Right atrium auricular region (tissue), 2 donors: ENCODE results near the gene SHC2. TPM values are rescaled to one million over a fixed set of nuclear protein-coding genes. Genes with fewer than 3 reads are reported as not detected.
"Not testable (repeated sequence)": the region's sequence is repeated elsewhere in the genome, so short reads cannot be mapped to it uniquely, and the experiment has no call there.

ENCODE experiments used
- DNase-seq: peaks from one replicate; pipeline ENCODE4 v3.0.0-alpha.2; 2019; ENCODE audit warnings: low spot score
- H3K27ac ChIP-seq, 2 donors: fragments of 200-600 bp; sonication (generic); 1 replicate in 1 of 2; 2 replicates in 1 of 2; pipeline ENCODE4 v1.5.1; 2016 to 2019
- H3K27me3 ChIP-seq, 2 donors: fragments of 200-600 bp; sonication (generic); one replicate each; pipeline versions ENCODE4 v1.5.1 to v1.6.0; 2017 to 2019
- H3K36me3 ChIP-seq: fragments of 200-600 bp; sonication (generic); one replicate; pipeline ENCODE4 v1.5.1; 2016
- H3K4me1 ChIP-seq, 2 donors: fragments of 200-600 bp; sonication (generic); one replicate each; pipeline versions ENCODE4 v1.5.1 to v1.6.0; 2017 to 2019
- H3K4me3 ChIP-seq, 2 donors: fragments of 200-600 bp; sonication (generic); 1 replicate in 1 of 2; 2 replicates in 1 of 2; pipeline ENCODE4 v1.5.1; 2017 to 2019; ENCODE audit warnings: mild to moderate bottlenecking in 1 of 2, moderate library complexity in 1 of 2
- H3K9me3 ChIP-seq, 2 donors: fragments of 200-600 bp; sonication (generic); one replicate each; pipeline ENCODE4 v1.5.1; 2019
- CTCF ChIP-seq, 2 donors: fragments of 200-600 bp; sonication (generic); IDR thresholded peaks; one replicate each; pipeline ENCODE4 v1.5.1; 2019; ENCODE audit warnings: antibody characterized with exemption in 2 of 2
- total RNA-seq, 2 donors: library from RNA; depleted of rRNA; stranded (reverse); fragments of >200 nt; gene quantifications; one replicate each; pipeline ENCODE4 v1.1.0, GENCODE V29; 2016

Gene SHC2
- total RNA-seq, 2 donors from 2014 or later = 9.6 to 26.8 TPM

- no peaks in the 10 kb centered on the region for H3K9me3 ChIP-seq
- no peak for DNase-seq
- no peaks in the 10 kb centered on the region for H3K4me1 ChIP-seq
- H3K4me3 ChIP-seq = no peak overlapping the region
- H3K27ac ChIP-seq = no peak overlapping the region
- no peaks in the 10 kb centered on the region for H3K27me3 ChIP-seq
- TF ChIP-seq CTCF (IDR thresholded peaks at IDR 0.05) = no peak
- H3K36me3 ChIP-seq = peaks cover 7% of the 10 kb centered on the region
Measured at GRCh38 chr19:435707-436412, 25.0 kb downstream of the SHC2 start.

- H3K4me3 ChIP-seq = no peak overlapping the region
- no peaks in the 10 kb centered on the region for H3K4me1 ChIP-seq
- DNase-seq = no peak
- H3K27ac ChIP-seq = no peak overlapping the region
- no peak for TF ChIP-seq CTCF (IDR thresholded peaks at IDR 0.05)
- H3K27me3 ChIP-seq = no peaks in the 10 kb centered on the region
- H3K9me3 ChIP-seq = no peaks in the 10 kb centered on the region
- peaks cover 9% of the 10 kb centered on the region for H3K36me3 ChIP-seq
Measured at GRCh38 chr19:435056-435706, 25.7 kb downstream of the SHC2 start.

DNA sequence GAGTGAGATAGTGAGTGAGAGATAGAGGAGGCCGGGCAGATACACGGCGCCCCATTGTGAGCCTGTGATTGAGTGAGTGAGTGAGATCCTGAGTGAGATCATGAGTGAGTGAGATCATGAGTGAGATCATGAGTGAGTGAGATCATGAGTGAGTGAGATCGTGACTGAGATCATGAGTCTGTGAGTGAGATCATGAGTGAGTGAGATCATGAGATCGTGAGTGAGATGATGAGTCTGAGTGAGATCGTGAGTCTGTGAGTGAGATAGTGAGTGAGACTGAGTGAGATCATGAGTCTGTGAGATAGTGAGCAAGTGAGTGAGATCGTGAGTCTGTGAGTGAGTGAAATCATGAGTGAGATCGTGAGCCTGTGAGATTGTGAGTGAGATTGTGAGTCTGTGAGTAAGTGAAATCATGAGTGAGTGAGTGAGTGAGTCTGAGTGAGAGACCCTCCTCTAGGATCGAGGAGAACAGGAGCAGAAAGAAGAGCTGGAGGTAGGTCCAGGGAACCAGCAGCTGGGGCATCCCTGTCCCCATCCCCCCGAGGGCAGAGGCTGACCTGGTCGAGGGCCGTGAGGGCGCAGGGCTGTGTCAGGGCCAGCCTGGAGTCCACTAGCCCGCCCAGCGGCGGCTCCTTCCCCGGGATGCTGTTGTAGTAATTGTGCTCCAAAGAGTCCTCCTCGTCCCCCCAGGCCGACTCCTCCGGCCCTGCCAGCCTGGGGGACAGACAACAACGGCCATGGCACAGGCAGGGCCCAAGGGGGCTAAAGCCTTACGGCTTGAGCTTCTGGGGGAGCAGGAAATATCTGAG is 26.5 kb downstream of the SHC2 start:
- H3K36me3 ChIP-seq = peaks cover 15% of the 10 kb centered on the region
- no peak for TF ChIP-seq CTCF (IDR thresholded peaks at IDR 0.05)
- no peak for DNase-seq
- no peak overlapping the region for H3K27ac ChIP-seq
- no peak overlapping the region for H3K4me3 ChIP-seq
- H3K4me1 ChIP-seq = no peaks in the 10 kb centered on the region
- H3K9me3 ChIP-seq = no peaks in the 10 kb centered on the region
- no peaks in the 10 kb centered on the region for H3K27me3 ChIP-seq

- TF ChIP-seq CTCF (IDR thresholded peaks at IDR 0.05) = no peak
- no peak for DNase-seq
Measured at GRCh38 chr19:430701-431100, 30.1 kb downstream of the SHC2 start.

GRCh38 chr19:428149-428548 is 32.7 kb downstream of the SHC2 start:
- Histone ChIP-seq H3K4me1 (no peaks in the 10 kb centered on the region), H3K9me3 (no peaks in the 10 kb centered on the region), H3K27ac (no peak overlapping the region), H3K4me3 (no peak overlapping the region), H3K36me3 (peaks cover 8% of the 10 kb centered on the region), H3K27me3 (no peaks in the 10 kb centered on the region)
- DNase-seq = no peak
- TF ChIP-seq CTCF (IDR thresholded peaks at IDR 0.05) = no peak

More at GRCh38 chr19:430701-431100, 30.1 kb downstream of the SHC2 start:
- H3K36me3 ChIP-seq = peaks cover 15% of the 10 kb centered on the region
- no peaks in the 10 kb centered on the region for H3K9me3 ChIP-seq
- no peaks in the 10 kb centered on the region for H3K27me3 ChIP-seq
- H3K4me3 ChIP-seq = no peak overlapping the region
- H3K4me1 ChIP-seq = no peaks in the 10 kb centered on the region
- no peak overlapping the region for H3K27ac ChIP-seq

DNA sequence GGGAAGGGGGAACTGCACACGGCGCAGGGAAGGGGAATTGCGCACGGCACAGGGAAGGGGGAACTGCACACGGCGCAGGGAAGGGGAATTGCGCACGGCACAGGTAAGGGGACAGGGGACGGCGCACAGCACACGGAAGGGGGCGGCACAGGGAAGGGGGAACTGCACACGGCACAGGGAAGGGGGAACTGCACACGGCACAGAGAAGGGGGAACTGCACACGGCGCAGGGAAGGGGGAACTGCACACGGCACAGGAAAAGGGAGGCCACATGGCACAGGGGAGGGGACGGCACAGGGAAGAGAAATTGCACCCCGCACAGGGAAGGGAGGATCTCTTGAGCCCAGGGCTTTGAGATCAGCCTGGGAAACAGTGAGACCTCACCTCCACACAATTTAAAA is 33.2 kb downstream of the SHC2 start:
- not testable (repeated sequence) for DNase-seq, H3K27ac ChIP-seq, H3K36me3 ChIP-seq, H3K4me1 ChIP-seq, H3K27me3 ChIP-seq, H3K9me3 ChIP-seq, H3K4me3 ChIP-seq
